WTC11 (cell line): ENCODE measurements around the gene ZFYVE1. TPM values are rescaled to one million over a fixed set of nuclear protein-coding genes. Genes with fewer than 3 reads are reported as not detected.

Experiments
- ATAC-seq: fragments of 200-7000 bp; cut with Tn5 transposase; 2 replicates; pipeline ENCODE4 v1.10.0; 2021; ENCODE audit warnings: mild to moderate bottlenecking, moderate library complexity
- CTCF ChIA-PET: fragments of 300-600 bp; sonication (Branson Sonifier 250); formaldehyde crosslinking; loops from one replicate; lab custom pipeline; 2021; ENCODE audit warnings: antibody characterized with exemption; lab: Charles Lee
- POLR2A ChIA-PET: fragments of 350-600 bp; sonication (Branson Sonifier 250); formaldehyde crosslinking; loops from one replicate; lab custom pipeline; 2021; ENCODE audit warnings: antibody characterized with exemption; lab: Charles Lee
- DNase-seq: peaks from one replicate; pipeline ENCODE4 v3.0.0; 2021; ENCODE audit warnings: low spot score
- H3K27ac Mint-ChIP-seq: 2 replicates; pipeline ENCODE4 v1.8.0; 2021; ENCODE audit warnings: mixed read lengths
- H3K27me3 Mint-ChIP-seq: 2 replicates; pipeline ENCODE4 v1.8.0; 2021; ENCODE audit warnings: low read depth, mild to moderate bottlenecking, moderate library complexity, mixed read lengths
- H3K36me3 Mint-ChIP-seq: 2 replicates; pipeline ENCODE4 v1.8.0; 2021; ENCODE audit warnings: mixed read lengths
- H3K4me1 Mint-ChIP-seq: 2 replicates; pipeline ENCODE4 v1.8.0; 2022; ENCODE audit warnings: mixed read lengths
- H3K4me3 Mint-ChIP-seq: 2 replicates; pipeline ENCODE4 v1.8.0; 2021; ENCODE audit warnings: mild to moderate bottlenecking, moderate library complexity, mixed read lengths
- H3K9me3 Mint-ChIP-seq: 2 replicates; pipeline ENCODE4 v1.8.0; 2021; ENCODE audit warnings: mixed read lengths
- ATF1 ChIP-seq: sonication (generic); formaldehyde crosslinking; IDR thresholded peaks from 2 replicates; pipeline ENCODE4 v1.8.1; 2023; ENCODE audit warnings: mild to moderate bottlenecking, moderate library complexity, missing genetic modification reagents
- ELF4 ChIP-seq: sonication (generic); formaldehyde crosslinking; IDR thresholded peaks from 2 replicates; pipeline ENCODE4 v1.8.1; 2022; ENCODE audit warnings: low read depth, mild to moderate bottlenecking, moderate library complexity, missing genetic modification reagents
- ESRRA ChIP-seq: sonication (generic); formaldehyde crosslinking; IDR thresholded peaks from 2 replicates; pipeline ENCODE4 v1.8.1; 2022; ENCODE audit warnings: mild to moderate bottlenecking, missing genetic modification reagents, borderline replicate concordance
- GABPB1 ChIP-seq: sonication (generic); formaldehyde crosslinking; IDR thresholded peaks from 2 replicates; pipeline ENCODE4 v1.8.1; 2023; ENCODE audit warnings: mild to moderate bottlenecking, missing genetic modification reagents
- GRHL2 ChIP-seq: fragments of 250-450 bp; sonication (Bioruptor Pico); IDR thresholded peaks from 2 replicates; pipeline ENCODE4 v1.8.0; 2022; ENCODE audit warnings: mild to moderate bottlenecking, moderate library complexity; ENCODE audit not compliant: insufficient replicate concordance, severe bottlenecking
- HMGA2 ChIP-seq: fragments of 250-450 bp; sonication (Bioruptor Pico); IDR thresholded peaks from 2 replicates; pipeline ENCODE4 v1.4.0; 2021; ENCODE audit warnings: mild to moderate bottlenecking, moderate library complexity
- JUN ChIP-seq: sonication (generic); formaldehyde crosslinking; IDR thresholded peaks from 2 replicates; pipeline ENCODE4 v1.8.0; 2023; ENCODE audit warnings: mild to moderate bottlenecking, missing genetic modification reagents
- KAT7 ChIP-seq: sonication (generic); formaldehyde crosslinking; IDR thresholded peaks from 2 replicates; pipeline ENCODE4 v1.8.1; 2023; ENCODE audit warnings: missing genetic modification reagents, mild to moderate bottlenecking, borderline replicate concordance
- NFYB ChIP-seq: sonication (generic); formaldehyde crosslinking; conservative IDR thresholded peaks from 2 replicates; pipeline ENCODE4 v1.8.0; 2022; ENCODE audit warnings: low read depth, missing genetic modification reagents
- SMAD3 ChIP-seq: sonication (generic); formaldehyde crosslinking; IDR thresholded peaks from 2 replicates; pipeline ENCODE4 v1.8.0; 2022; ENCODE audit warnings: missing genetic modification reagents, mild to moderate bottlenecking, borderline replicate concordance
- ZNF138 ChIP-seq: sonication (generic); formaldehyde crosslinking; conservative IDR thresholded peaks from 2 replicates; pipeline ENCODE4 v1.8.1; 2022; ENCODE audit warnings: mild to moderate bottlenecking, moderate library complexity, missing genetic modification reagents
- total RNA-seq: library from RNA; stranded (reverse); gene quantifications from 3 replicates; pipeline ENCODE4 v1.2.3, GENCODE V29; 2021
- TF ChIP-seq, protein P1 (sequence below): sonication (generic); formaldehyde crosslinking; IDR thresholded peaks from 2 replicates; pipeline ENCODE4 v1.8.0; 2023; ENCODE audit warnings: missing genetic modification reagents
- TF ChIP-seq, protein P2 (sequence below): fragments of 250-450 bp; sonication (Bioruptor Pico); IDR thresholded peaks from 2 replicates; pipeline ENCODE4 v1.8.0; 2021; ENCODE audit warnings: mild to moderate bottlenecking
- TF ChIP-seq, protein P3 (sequence below): sonication (generic); formaldehyde crosslinking; IDR thresholded peaks from 2 replicates; pipeline ENCODE4 v1.8.1; 2022; ENCODE audit warnings: missing genetic modification reagents, borderline replicate concordance
- TF ChIP-seq, protein P4 (sequence below): sonication (generic); formaldehyde crosslinking; IDR thresholded peaks from 2 replicates; pipeline ENCODE4 v1.8.1; 2023; ENCODE audit warnings: mild to moderate bottlenecking, missing genetic modification reagents, borderline replicate concordance
- TF ChIP-seq, protein P5 (sequence below): sonication (generic); formaldehyde crosslinking; IDR thresholded peaks from 2 replicates; pipeline ENCODE4 v1.8.0; 2022; ENCODE audit warnings: mild to moderate bottlenecking, missing genetic modification reagents
- TF ChIP-seq, protein P6 (sequence below): sonication (generic); formaldehyde crosslinking; IDR thresholded peaks from 2 replicates; pipeline ENCODE4 v1.8.1; 2023; ENCODE audit warnings: mild to moderate bottlenecking, missing genetic modification reagents
- TF ChIP-seq, protein P7 (sequence below): fragments of 200-600 bp; IDR thresholded peaks from 2 replicates; pipeline ENCODE4 v1.8.0; 2022; ENCODE audit warnings: antibody characterized with exemption

The ZFYVE1 gene
- total RNA-seq, 1 experiment from 2014 or later: 12.8 TPM

DNA sequence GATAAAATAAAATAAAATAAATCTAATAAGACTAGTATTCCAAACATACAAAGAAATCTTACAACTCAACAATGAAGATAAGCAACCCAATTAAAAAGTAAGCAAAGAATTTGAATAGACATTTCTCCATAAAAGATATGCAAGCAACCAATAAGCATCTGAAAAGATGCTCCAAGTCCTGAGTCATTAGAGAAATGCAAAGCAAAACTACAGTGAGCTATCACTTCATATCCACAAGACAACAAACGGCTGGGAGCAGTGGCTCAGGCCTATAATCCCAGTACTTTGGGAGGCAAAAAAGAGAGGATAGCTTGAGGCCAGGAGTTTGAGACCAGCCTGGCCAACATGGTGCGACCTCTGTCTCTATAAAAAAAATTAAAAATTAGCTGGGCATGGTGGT, 26.8 kb downstream of the ZFYVE1 start:
- CTCF ChIA-PET: interaction anchor here (1.0 kb wide), 1 partner anchor 232 kb away, joined by 3 read pairs; no protein-coding TSS in a partner anchor
- no peak for ATAC-seq
- peaks cover 11% of the 10 kb centered on the region for H3K36me3 Mint-ChIP-seq

DNA sequence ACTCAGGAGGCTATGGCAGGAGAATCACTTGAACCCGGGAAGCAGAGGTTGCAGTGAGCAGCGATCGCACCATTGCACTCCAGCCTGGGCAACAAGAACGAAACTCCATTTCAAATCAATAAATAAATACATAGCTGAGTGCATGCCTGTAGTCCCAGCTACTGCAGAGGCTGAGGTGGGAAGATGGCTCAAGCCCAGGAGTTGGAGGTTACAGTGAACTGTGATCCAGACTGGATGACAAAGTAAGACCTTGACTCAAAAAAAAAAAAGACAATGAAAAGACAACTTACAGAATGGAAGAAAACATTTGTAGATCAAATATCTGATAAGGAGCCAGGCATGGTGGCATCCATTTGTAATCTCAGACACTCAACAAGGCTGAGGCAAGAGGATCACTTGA, 27.6 kb downstream of the ZFYVE1 start:
- ATAC-seq: no peak
- TF ChIP-seq KAT7 (CRISPR knock-in tag): no peak
- TF ChIP-seq GABPB1 (CRISPR knock-in tag): no peak
- TF ChIP-seq ZNF138 (CRISPR knock-in tag): no peak
- TF ChIP-seq, protein P1, sequence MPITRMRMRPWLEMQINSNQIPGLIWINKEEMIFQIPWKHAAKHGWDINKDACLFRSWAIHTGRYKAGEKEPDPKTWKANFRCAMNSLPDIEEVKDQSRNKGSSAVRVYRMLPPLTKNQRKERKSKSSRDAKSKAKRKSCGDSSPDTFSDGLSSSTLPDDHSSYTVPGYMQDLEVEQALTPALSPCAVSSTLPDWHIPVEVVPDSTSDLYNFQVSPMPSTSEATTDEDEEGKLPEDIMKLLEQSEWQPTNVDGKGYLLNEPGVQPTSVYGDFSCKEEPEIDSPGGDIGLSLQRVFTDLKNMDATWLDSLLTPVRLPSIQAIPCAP (CRISPR knock-in tag): no peak
- TF ChIP-seq, protein P2, sequence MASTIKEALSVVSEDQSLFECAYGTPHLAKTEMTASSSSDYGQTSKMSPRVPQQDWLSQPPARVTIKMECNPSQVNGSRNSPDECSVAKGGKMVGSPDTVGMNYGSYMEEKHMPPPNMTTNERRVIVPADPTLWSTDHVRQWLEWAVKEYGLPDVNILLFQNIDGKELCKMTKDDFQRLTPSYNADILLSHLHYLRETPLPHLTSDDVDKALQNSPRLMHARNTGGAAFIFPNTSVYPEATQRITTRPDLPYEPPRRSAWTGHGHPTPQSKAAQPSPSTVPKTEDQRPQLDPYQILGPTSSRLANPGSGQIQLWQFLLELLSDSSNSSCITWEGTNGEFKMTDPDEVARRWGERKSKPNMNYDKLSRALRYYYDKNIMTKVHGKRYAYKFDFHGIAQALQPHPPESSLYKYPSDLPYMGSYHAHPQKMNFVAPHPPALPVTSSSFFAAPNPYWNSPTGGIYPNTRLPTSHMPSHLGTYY (CRISPR knock-in tag): no peak
- TF ChIP-seq, protein P3, sequence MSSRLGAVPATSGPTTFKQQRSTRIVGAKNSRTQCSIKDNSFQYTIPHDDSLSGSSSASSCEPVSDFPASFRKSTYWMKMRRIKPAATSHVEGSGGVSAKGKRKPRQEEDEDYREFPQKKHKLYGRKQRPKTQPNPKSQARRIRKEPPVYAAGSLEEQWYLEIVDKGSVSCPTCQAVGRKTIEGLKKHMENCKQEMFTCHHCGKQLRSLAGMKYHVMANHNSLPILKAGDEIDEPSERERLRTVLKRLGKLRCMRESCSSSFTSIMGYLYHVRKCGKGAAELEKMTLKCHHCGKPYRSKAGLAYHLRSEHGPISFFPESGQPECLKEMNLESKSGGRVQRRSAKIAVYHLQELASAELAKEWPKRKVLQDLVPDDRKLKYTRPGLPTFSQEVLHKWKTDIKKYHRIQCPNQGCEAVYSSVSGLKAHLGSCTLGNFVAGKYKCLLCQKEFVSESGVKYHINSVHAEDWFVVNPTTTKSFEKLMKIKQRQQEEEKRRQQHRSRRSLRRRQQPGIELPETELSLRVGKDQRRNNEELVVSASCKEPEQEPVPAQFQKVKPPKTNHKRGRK (CRISPR knock-in tag): no peak
- H3K36me3 Mint-ChIP-seq: peaks cover 11% of the 10 kb centered on the region
- H3K4me3 Mint-ChIP-seq: no peak overlapping the region
- peaks cover 24% of the 10 kb centered on the region for H3K4me1 Mint-ChIP-seq
- H3K27ac Mint-ChIP-seq: no peak overlapping the region
- no peaks in the 10 kb centered on the region for H3K9me3 Mint-ChIP-seq
- ChIA-PET POLR2A (no interaction called here), CTCF (no interaction called here)
- H3K27me3 Mint-ChIP-seq: no peaks in the 10 kb centered on the region
- no peak for DNase-seq

More for the DNA sequence above, 26.8 kb downstream of the ZFYVE1 start:
- Mint-ChIP-seq H3K9me3 (no peaks in the 10 kb centered on the region), H3K27me3 (no peaks in the 10 kb centered on the region), H3K4me3 (no peak overlapping the region), H3K4me1 (peaks cover 24% of the 10 kb centered on the region), H3K27ac (no peak overlapping the region)
- POLR2A ChIA-PET: no interaction called here
- TF ChIP-seq NFYB (no peak), HMGA2 (CRISPR knock-in tag) (no peak), JUN (CRISPR knock-in tag) (no peak), ESRRA (CRISPR knock-in tag) (no peak), GRHL2 (no peak), ELF4 (CRISPR knock-in tag) (no peak), ATF1 (no peak), SMAD3 (CRISPR knock-in tag) (no peak)
- TF ChIP-seq, protein P4, sequence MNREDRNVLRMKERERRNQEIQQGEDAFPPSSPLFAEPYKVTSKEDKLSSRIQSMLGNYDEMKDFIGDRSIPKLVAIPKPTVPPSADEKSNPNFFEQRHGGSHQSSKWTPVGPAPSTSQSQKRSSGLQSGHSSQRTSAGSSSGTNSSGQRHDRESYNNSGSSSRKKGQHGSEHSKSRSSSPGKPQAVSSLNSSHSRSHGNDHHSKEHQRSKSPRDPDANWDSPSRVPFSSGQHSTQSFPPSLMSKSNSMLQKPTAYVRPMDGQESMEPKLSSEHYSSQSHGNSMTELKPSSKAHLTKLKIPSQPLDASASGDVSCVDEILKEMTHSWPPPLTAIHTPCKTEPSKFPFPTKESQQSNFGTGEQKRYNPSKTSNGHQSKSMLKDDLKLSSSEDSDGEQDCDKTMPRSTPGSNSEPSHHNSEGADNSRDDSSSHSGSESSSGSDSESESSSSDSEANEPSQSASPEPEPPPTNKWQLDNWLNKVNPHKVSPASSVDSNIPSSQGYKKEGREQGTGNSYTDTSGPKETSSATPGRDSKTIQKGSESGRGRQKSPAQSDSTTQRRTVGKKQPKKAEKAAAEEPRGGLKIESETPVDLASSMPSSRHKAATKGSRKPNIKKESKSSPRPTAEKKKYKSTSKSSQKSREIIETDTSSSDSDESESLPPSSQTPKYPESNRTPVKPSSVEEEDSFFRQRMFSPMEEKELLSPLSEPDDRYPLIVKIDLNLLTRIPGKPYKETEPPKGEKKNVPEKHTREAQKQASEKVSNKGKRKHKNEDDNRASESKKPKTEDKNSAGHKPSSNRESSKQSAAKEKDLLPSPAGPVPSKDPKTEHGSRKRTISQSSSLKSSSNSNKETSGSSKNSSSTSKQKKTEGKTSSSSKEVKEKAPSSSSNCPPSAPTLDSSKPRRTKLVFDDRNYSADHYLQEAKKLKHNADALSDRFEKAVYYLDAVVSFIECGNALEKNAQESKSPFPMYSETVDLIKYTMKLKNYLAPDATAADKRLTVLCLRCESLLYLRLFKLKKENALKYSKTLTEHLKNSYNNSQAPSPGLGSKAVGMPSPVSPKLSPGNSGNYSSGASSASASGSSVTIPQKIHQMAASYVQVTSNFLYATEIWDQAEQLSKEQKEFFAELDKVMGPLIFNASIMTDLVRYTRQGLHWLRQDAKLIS (CRISPR knock-in tag): no peak
- TF ChIP-seq, protein P5, sequence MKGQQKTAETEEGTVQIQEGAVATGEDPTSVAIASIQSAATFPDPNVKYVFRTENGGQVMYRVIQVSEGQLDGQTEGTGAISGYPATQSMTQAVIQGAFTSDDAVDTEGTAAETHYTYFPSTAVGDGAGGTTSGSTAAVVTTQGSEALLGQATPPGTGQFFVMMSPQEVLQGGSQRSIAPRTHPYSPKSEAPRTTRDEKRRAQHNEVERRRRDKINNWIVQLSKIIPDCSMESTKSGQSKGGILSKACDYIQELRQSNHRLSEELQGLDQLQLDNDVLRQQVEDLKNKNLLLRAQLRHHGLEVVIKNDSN: no peak
- TF ChIP-seq, protein P6, sequence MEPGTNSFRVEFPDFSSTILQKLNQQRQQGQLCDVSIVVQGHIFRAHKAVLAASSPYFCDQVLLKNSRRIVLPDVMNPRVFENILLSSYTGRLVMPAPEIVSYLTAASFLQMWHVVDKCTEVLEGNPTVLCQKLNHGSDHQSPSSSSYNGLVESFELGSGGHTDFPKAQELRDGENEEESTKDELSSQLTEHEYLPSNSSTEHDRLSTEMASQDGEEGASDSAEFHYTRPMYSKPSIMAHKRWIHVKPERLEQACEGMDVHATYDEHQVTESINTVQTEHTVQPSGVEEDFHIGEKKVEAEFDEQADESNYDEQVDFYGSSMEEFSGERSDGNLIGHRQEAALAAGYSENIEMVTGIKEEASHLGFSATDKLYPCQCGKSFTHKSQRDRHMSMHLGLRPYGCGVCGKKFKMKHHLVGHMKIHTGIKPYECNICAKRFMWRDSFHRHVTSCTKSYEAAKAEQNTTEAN (CRISPR knock-in tag): no peak
- TF ChIP-seq, protein P7, sequence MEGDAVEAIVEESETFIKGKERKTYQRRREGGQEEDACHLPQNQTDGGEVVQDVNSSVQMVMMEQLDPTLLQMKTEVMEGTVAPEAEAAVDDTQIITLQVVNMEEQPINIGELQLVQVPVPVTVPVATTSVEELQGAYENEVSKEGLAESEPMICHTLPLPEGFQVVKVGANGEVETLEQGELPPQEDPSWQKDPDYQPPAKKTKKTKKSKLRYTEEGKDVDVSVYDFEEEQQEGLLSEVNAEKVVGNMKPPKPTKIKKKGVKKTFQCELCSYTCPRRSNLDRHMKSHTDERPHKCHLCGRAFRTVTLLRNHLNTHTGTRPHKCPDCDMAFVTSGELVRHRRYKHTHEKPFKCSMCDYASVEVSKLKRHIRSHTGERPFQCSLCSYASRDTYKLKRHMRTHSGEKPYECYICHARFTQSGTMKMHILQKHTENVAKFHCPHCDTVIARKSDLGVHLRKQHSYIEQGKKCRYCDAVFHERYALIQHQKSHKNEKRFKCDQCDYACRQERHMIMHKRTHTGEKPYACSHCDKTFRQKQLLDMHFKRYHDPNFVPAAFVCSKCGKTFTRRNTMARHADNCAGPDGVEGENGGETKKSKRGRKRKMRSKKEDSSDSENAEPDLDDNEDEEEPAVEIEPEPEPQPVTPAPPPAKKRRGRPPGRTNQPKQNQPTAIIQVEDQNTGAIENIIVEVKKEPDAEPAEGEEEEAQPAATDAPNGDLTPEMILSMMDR: no peak
- DNase-seq: no peak
